ENCODE data around the gene CASD1.

DNA sequence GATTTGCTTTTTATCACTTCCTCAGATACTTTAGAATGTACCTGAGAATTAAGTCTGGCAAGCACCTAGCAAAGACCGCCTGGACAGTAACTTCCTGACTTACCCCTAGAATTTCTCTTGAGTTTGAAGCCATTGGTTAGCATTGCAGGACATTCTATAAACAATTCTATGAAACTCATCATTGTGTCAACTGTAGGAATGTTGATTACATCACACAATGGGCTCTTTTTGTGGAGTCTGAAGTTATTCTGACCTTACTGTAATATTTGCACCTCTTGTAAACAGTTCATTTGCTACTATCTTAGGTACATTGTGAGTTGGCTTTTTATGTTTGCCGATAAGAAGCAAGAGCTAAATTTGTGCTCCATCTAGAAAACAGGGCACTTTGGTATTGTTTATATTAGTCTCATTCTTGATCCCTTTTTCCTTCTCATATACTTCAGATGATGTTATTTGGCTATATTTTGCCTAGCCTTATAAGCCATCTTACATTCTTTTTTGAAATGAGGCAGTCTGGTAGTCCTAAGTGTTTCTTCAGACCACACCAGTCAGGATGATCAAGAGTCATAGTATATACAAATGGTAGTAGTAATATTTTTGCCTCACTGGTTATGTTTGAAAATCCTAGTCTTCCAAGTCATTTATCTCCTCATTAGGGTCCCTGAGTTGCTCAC lies 52.4 kb downstream of the CASD1 start:
- TF ChIP-seq BACH2 (CRISPR knock-in tag; IDR thresholded peaks at IDR 0.05; ENCODE audit: borderline replicate concordance) (no peak), ZNF8 (CRISPR knock-in tag; IDR thresholded peaks at IDR 0.05) (no peak), ZFP30 (CRISPR knock-in tag; IDR thresholded peaks at IDR 0.05) (no peak), TCF4 (CRISPR knock-in tag; IDR thresholded peaks at IDR 0.05; ENCODE audit: borderline replicate concordance) (no peak), ISL1 (CRISPR knock-in tag; IDR thresholded peaks at IDR 0.05) (no peak), PPARA (CRISPR knock-in tag; IDR thresholded peaks at IDR 0.05; ENCODE audit: borderline replicate concordance) (no peak), ARNTL (CRISPR knock-in tag; IDR thresholded peaks at IDR 0.05; ENCODE audit: borderline replicate concordance, low read depth) (no peak), ZC3H10 (CRISPR knock-in tag; IDR thresholded peaks at IDR 0.05) (no peak)
- TF ChIP-seq, protein P1, sequence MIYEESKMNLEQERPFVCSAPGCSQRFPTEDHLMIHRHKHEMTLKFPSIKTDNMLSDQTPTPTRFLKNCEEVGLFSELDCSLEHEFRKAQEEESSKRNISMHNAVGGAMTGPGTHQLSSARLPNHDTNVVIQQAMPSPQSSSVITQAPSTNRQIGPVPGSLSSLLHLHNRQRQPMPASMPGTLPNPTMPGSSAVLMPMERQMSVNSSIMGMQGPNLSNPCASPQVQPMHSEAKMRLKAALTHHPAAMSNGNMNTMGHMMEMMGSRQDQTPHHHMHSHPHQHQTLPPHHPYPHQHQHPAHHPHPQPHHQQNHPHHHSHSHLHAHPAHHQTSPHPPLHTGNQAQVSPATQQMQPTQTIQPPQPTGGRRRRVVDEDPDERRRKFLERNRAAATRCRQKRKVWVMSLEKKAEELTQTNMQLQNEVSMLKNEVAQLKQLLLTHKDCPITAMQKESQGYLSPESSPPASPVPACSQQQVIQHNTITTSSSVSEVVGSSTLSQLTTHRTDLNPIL (CRISPR knock-in tag; IDR thresholded peaks at IDR 0.05; ENCODE audit: low read depth): no peak
- TF ChIP-seq, protein P2, sequence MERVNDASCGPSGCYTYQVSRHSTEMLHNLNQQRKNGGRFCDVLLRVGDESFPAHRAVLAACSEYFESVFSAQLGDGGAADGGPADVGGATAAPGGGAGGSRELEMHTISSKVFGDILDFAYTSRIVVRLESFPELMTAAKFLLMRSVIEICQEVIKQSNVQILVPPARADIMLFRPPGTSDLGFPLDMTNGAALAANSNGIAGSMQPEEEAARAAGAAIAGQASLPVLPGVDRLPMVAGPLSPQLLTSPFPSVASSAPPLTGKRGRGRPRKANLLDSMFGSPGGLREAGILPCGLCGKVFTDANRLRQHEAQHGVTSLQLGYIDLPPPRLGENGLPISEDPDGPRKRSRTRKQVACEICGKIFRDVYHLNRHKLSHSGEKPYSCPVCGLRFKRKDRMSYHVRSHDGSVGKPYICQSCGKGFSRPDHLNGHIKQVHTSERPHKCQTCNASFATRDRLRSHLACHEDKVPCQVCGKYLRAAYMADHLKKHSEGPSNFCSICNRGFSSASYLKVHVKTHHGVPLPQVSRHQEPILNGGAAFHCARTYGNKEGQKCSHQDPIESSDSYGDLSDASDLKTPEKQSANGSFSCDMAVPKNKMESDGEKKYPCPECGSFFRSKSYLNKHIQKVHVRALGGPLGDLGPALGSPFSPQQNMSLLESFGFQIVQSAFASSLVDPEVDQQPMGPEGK (CRISPR knock-in tag; IDR thresholded peaks at IDR 0.05; ENCODE audit: borderline replicate concordance): no peak
